CD14-positive monocyte (primary cell): ENCODE results near the gene IL22. TPM values are rescaled to one million over a fixed set of nuclear protein-coding genes. Genes with fewer than 3 reads are reported as not detected.

Source experiments
- DNase-seq, 3 donors: peaks; one replicate each; pipeline ENCODE4 v3.0.0-alpha.2; 2011 to 2022
- H2AFZ ChIP-seq: 2 replicates; pipeline ENCODE4 v1.6.0; 2012; ENCODE audit warnings: mild to moderate bottlenecking, low read depth, low read length, inconsistent platforms; ENCODE audit not compliant: insufficient read depth, poor library complexity, severe bottlenecking
- H3K27ac ChIP-seq, 2 donors: 1 replicate in 1 of 2; 2 replicates in 1 of 2; pipeline ENCODE4 v1.5.1; 2012 to 2013; ENCODE audit warnings: low read length in 2 of 2, control low read depth in 1 of 2, inconsistent platforms in 1 of 2, low read depth in 1 of 2, mild to moderate bottlenecking in 1 of 2
- H3K27me3 ChIP-seq, 2 donors: one replicate each; pipeline versions ENCODE4 v1.6.0 to v1.6.1; 2011 to 2013; ENCODE audit warnings: low read length in 2 of 2; ENCODE audit not compliant: control insufficient read depth in 2 of 2, insufficient read depth in 2 of 2
- H3K36me3 ChIP-seq, 2 donors: replicated peaks in 1 of 2; 1 replicate in 1 of 2; 2 replicates in 1 of 2; pipeline versions ENCODE4 v1.5.1 to v1.6.1; 2012 to 2013; ENCODE audit warnings: low read length in 2 of 2, control low read depth in 1 of 2, inconsistent platforms in 1 of 2, mild to moderate bottlenecking in 1 of 2; ENCODE audit not compliant: insufficient read depth in 2 of 2, control insufficient read depth in 1 of 2
- H3K4me1 ChIP-seq, 2 donors: 1 replicate in 1 of 2; 2 replicates in 1 of 2; pipeline versions ENCODE4 v1.5.1 to v1.6.1; 2012 to 2013; ENCODE audit warnings: low read length in 2 of 2, control low read depth in 1 of 2, inconsistent platforms in 1 of 2, mild to moderate bottlenecking in 1 of 2, moderate library complexity in 1 of 2; ENCODE audit not compliant: insufficient read depth in 2 of 2, control insufficient read depth in 1 of 2
- H3K4me2 ChIP-seq: replicated peaks from 2 replicates; pipeline ENCODE3; 2012; ENCODE audit warnings: low read length, moderate library complexity, mild to moderate bottlenecking; ENCODE audit not compliant: poor library complexity, severe bottlenecking; ENCODE audit errors: extremely low read depth
- H3K4me3 ChIP-seq, 3 experiments: fragments of 200-600 bp in 1 of 3; sonication (generic) in 1 of 3; replicated peaks in 1 of 3; 1 replicate in 2 of 3; 2 replicates in 1 of 3; pipeline ENCODE4 v1.5.1; 2011 to 2013; ENCODE audit warnings: low read length in 3 of 3, mild to moderate bottlenecking in 3 of 3, control low read depth in 2 of 3, low read depth in 2 of 3, inconsistent platforms in 1 of 3, moderate library complexity in 1 of 3
- H3K79me2 ChIP-seq: 2 replicates; pipeline ENCODE4 v1.6.0; 2012; ENCODE audit warnings: mild to moderate bottlenecking, control low read depth, inconsistent platforms, low read length, moderate library complexity; ENCODE audit not compliant: insufficient read depth
- H3K9ac ChIP-seq: 2 replicates; pipeline ENCODE4 v1.6.0; 2017; ENCODE audit warnings: low read length, mild to moderate bottlenecking; ENCODE audit not compliant: insufficient read depth, poor library complexity, severe bottlenecking
- H3K9me3 ChIP-seq, 2 donors: replicated peaks in 1 of 2; 1 replicate in 1 of 2; 2 replicates in 1 of 2; pipeline versions ENCODE4 v1.5.1 to v1.6.1; 2012 to 2013; ENCODE audit warnings: low read length in 2 of 2, control low read depth in 1 of 2; ENCODE audit not compliant: control insufficient read depth in 1 of 2, insufficient read depth in 1 of 2
- H4K20me1 ChIP-seq: 2 replicates; pipeline ENCODE4 v1.6.0; 2012; ENCODE audit warnings: mild to moderate bottlenecking, low read length, control low read depth, moderate library complexity; ENCODE audit not compliant: insufficient read depth
- H3K27ac Mint-ChIP-seq, 7 donors: one replicate each; pipeline ENCODE4 v1.8.0; 2020; ENCODE audit warnings: mild to moderate bottlenecking in 7 of 7, mixed read lengths in 7 of 7, moderate library complexity in 6 of 7, inconsistent platforms in 2 of 7
- H3K27me3 Mint-ChIP-seq, 3 donors: one replicate each; pipeline ENCODE4 v1.8.0; 2021 to 2022; ENCODE audit warnings: low read depth in 3 of 3, mild to moderate bottlenecking in 3 of 3, mixed read lengths in 3 of 3, moderate library complexity in 3 of 3, inconsistent platforms in 1 of 3
- H3K36me3 Mint-ChIP-seq, 2 donors: one replicate each; pipeline ENCODE4 v1.8.0; 2020; ENCODE audit warnings: mixed read lengths in 2 of 2, inconsistent platforms in 1 of 2, mild to moderate bottlenecking in 1 of 2
- H3K4me1 Mint-ChIP-seq: one replicate; pipeline ENCODE4 v1.8.0; 2020; ENCODE audit warnings: mild to moderate bottlenecking, mixed read lengths
- H3K4me3 Mint-ChIP-seq, 2 donors: one replicate each; pipeline ENCODE4 v1.8.0; 2020; ENCODE audit warnings: mild to moderate bottlenecking in 2 of 2, mixed read lengths in 2 of 2, moderate library complexity in 1 of 2
- H3K9me3 Mint-ChIP-seq, 7 donors: one replicate each; pipeline ENCODE4 v1.8.0; 2020 to 2022; ENCODE audit warnings: mixed read lengths in 7 of 7, mild to moderate bottlenecking in 6 of 7, moderate library complexity in 6 of 7, inconsistent platforms in 2 of 7
- WGBS: methylation state at CpG from one replicate; pipeline ENCODE4 v1.1.5; 2013; ENCODE audit warnings: missing lambda C conversion rate; ENCODE audit not compliant: insufficient coverage; 5-methylcytosine and 5-hydroxymethylcytosine counted together
- intact Hi-C, 2 donors: fragments of 100-400 bp; cut with micrococcal nuclease; formaldehyde crosslinking; loops; one replicate each; pipeline versions ENCODE4 v1.15.0 to v1.15.1; 2023
- polyA plus RNA-seq, 3 donors: library from polyadenylated mRNA; depleted of rRNA in 1 of 3; unstranded in 2 of 3; stranded (reverse) in 1 of 3; fragments of 300-500 nt in 2 of 3; fragments of >200 nt in 1 of 3; fragmentation: Illumina TruSeq in 2 of 3; gene quantifications; 1 replicate in 2 of 3; 2 replicates in 1 of 3; pipeline ENCODE4 v1.2.3, GENCODE V29; 2012 to 2021
- TF ChIP-seq, protein P1 (sequence below): fragments of 200-600 bp; IDR thresholded peaks from one replicate; pipeline ENCODE4 v1.8.0; 2022; ENCODE audit warnings: antibody characterized with exemption, mild to moderate bottlenecking

IL22 gene
- polyA plus RNA-seq, 3 donors = not detected

DNA sequence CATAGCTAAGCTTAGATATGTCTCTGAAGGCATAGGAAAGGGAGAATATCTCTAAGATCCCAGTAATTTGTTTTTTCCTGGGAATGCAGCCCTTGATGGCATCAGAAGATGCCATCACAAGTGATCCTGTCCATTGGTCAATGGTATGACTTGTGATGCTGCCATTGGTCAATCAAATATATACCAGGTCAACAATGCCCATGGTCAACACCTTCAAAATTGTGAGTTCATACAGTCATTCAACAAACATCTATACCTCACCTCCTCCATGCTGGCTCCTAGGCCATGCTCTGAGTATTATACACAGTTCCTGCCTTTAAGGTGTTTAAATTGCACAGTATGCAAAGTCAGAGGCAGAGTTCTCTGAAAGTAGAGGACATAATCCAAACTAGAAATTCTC lies 19.3 kb upstream of the IL22 start:
- H3K4me1 ChIP-seq = peaks cover 7 to 13% of the 10 kb centered on the region in 2 donors
- Mint-ChIP-seq H3K4me3 (no peak overlapping the region), H3K27me3 (peaks cover 0 to 2% (median 2%) of the 10 kb centered on the region in 3 donors), H3K9me3 (no peaks in the 10 kb centered on the region), H3K27ac (no peak overlapping the region), H3K36me3 (no peaks in the 10 kb centered on the region), H3K4me1 (peaks cover 22% of the 10 kb centered on the region)
- H2AFZ ChIP-seq = no peak overlapping the region
- no peaks in the 10 kb centered on the region for H3K79me2 ChIP-seq
- H3K9ac ChIP-seq = no peak overlapping the region
- no peak overlapping the region for H3K4me3 ChIP-seq
- TF ChIP-seq, protein P1, sequence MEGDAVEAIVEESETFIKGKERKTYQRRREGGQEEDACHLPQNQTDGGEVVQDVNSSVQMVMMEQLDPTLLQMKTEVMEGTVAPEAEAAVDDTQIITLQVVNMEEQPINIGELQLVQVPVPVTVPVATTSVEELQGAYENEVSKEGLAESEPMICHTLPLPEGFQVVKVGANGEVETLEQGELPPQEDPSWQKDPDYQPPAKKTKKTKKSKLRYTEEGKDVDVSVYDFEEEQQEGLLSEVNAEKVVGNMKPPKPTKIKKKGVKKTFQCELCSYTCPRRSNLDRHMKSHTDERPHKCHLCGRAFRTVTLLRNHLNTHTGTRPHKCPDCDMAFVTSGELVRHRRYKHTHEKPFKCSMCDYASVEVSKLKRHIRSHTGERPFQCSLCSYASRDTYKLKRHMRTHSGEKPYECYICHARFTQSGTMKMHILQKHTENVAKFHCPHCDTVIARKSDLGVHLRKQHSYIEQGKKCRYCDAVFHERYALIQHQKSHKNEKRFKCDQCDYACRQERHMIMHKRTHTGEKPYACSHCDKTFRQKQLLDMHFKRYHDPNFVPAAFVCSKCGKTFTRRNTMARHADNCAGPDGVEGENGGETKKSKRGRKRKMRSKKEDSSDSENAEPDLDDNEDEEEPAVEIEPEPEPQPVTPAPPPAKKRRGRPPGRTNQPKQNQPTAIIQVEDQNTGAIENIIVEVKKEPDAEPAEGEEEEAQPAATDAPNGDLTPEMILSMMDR = no peak
- H3K4me2 ChIP-seq = no peak overlapping the region
- H3K27me3 ChIP-seq = no peaks in the 10 kb centered on the region
- intact Hi-C loops = no loop called here
- no peaks in the 10 kb centered on the region for H3K9me3 ChIP-seq
- H4K20me1 ChIP-seq = no peaks in the 10 kb centered on the region
- no peak overlapping the region for H3K27ac ChIP-seq
- no peak for DNase-seq
- H3K36me3 ChIP-seq = no peaks in the 10 kb centered on the region

DNA sequence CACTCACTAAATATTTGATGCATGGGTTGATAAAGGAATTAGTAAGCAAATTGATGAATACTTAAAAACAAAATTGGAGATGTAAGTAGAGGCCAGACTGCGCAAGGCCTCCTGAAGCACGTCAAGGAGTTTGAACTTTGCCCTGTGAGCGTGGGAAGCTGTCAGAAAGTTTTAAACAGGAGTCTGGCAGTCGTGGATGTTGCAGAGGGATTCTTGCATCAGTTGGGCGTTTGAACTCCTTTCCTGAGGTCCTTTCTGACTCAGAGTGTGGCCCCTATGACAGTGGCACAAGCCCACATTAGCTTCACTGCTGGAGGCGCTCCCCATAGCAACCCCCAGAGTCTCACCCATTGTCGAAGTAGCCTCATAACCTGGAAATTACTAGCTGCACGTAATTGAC lies 17.9 kb upstream of the IL22 start:
- H3K4me3 Mint-ChIP-seq = no peak overlapping the region
- WGBS = 79% methylated on average over 7 of the region's 8 CpGs
- H3K9me3 Mint-ChIP-seq = no peaks in the 10 kb centered on the region

More for the DNA sequence above, 17.9 kb upstream of the IL22 start:
- Histone ChIP-seq H3K36me3 (no peaks in the 10 kb centered on the region), H3K27me3 (no peaks in the 10 kb centered on the region), H3K9ac (no peak overlapping the region), H4K20me1 (no peaks in the 10 kb centered on the region), H3K79me2 (no peaks in the 10 kb centered on the region), H3K4me2 (no peak overlapping the region), H2AFZ (no peak overlapping the region), H3K4me1 (peaks cover 17 to 26% of the 10 kb centered on the region in 2 donors), H3K9me3 (no peaks in the 10 kb centered on the region), H3K4me3 (no peak overlapping the region), H3K27ac (no peak overlapping the region)
- H3K27me3 Mint-ChIP-seq = peaks cover 0 to 4% (median 0%) of the 10 kb centered on the region in 3 donors
- no peaks in the 10 kb centered on the region for H3K36me3 Mint-ChIP-seq
- no peak for DNase-seq
- H3K27ac Mint-ChIP-seq = no peak overlapping the region
- H3K4me1 Mint-ChIP-seq = peaks cover 32% of the 10 kb centered on the region
- intact Hi-C loops = no loop called here
- TF ChIP-seq, protein P1 = no peak
